GM12801 (cell line): ENCODE data around the gene CFAP65.

Source experiments
- TF ChIP-seq, protein P1 (sequence below): IDR thresholded peaks from one replicate; pipeline ENCODE4 v1.5.1; 2011; ENCODE audit warnings: control low read depth; ENCODE audit not compliant: insufficient read length; ENCODE audit errors: extremely low read depth

The CFAP65 gene

DNA sequence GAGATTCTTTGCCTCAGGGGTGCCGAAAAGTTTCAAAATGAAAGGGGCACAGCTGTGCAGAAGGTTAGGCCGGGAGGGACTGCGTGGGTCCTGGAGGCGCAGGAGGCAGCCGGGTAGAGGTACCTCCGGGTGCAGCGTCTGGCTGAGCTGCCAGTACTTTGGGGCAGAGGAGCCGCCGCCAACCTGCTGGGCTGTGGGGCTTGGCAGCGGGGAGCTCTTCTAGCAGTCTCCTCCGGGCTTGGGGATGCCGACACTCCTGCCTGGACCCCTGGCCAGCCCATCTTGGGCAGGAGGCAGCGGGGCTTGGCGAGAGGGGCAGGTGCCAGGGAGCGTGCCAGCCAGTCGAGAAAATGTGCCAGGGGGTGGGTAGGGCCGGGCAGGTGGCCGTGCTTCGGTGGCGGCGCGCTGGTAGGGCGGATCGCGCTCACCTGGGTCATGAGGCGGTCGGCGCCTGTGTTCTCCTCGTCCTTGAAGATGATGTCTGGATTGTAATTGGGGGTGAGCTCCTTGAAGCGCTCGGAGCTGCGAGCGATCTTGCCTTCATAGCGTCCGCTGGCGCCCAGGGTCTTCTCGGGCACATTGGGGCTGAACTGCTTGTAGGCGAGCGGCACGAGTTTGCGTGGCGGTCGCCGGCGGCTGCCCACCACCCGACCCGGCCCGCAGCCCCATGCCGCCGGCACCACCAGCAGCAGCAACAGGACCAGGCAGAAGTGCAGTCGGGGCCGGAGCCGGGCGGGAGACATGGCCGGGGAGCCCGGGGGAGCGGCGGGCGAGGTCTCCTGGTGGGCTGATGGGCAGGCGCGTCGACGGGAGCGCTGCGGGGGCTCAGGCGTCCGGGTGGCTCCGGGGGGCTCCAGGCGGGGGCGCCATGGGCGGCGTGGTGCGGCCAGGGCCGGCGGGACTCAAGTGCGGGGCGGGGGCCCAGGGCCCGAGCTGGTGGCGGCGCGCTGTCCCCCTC is 18.7 kb upstream of the CFAP65 start:
- TF ChIP-seq, protein P1, sequence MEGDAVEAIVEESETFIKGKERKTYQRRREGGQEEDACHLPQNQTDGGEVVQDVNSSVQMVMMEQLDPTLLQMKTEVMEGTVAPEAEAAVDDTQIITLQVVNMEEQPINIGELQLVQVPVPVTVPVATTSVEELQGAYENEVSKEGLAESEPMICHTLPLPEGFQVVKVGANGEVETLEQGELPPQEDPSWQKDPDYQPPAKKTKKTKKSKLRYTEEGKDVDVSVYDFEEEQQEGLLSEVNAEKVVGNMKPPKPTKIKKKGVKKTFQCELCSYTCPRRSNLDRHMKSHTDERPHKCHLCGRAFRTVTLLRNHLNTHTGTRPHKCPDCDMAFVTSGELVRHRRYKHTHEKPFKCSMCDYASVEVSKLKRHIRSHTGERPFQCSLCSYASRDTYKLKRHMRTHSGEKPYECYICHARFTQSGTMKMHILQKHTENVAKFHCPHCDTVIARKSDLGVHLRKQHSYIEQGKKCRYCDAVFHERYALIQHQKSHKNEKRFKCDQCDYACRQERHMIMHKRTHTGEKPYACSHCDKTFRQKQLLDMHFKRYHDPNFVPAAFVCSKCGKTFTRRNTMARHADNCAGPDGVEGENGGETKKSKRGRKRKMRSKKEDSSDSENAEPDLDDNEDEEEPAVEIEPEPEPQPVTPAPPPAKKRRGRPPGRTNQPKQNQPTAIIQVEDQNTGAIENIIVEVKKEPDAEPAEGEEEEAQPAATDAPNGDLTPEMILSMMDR: no peak

DNA sequence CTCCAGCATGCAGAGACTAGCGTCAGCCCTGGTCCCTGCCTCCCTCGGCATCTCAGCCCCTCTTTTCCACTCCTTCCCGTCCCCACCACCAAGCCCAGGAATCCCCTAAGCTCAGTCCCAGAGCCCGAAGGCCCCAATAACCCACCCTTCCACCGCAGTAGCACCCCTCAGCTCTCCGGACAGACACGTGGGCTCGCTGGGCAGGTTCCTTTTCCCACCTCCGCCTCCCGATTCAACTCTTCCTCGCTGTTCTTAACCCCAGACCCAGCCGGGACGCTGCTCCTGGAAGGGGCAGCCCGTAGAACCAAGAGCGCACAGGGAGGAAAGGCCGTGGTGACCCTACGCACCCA is 18.0 kb upstream of the CFAP65 start:
- TF ChIP-seq, protein P1: no peak

- TF ChIP-seq, protein P1: no peak
Observed at GRCh38 chr2:219058541-219059374, 17.4 kb upstream of the CFAP65 start.

- TF ChIP-seq, protein P1: no peak
Observed at GRCh38 chr2:219057709-219058540, 16.6 kb upstream of the CFAP65 start.

DNA sequence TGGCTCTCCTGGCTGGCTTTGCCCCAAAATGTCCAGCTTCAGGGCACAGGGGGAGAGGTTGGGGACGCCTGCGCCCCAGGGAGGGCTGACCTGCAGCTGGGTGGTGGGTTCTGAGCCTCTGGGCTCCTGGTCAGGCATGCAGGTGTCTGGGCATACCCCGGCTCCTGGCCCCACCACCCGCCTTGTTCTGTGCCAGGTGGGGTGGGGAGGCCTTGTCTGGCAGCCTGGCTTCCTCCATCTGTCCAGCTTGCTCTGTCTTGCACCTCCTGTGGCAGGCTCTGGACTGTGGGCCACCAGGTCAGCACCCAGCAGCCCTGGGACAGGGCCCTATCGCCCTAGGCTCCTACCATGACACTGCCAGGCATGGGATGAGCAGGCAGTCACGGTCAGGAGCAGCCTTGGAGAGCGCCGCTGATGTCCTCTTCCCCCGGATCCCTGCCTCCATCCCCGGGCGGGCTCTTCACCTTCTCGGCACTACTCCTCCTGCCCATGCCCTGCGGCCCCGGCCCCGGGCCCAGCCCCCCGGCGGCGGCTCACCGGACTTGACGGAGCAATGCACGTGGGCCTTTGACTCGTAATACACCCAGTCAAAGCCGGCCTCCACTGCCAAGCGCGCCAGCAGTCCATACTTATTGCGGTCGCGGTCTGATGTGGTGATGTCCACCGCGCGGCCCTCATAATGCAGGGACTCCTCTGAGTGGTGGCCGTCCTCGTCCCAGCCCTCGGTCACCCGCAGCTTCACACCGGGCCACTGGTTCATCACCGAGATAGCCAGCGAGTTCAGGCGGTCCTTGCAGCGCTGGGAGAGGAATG is 15.8 kb upstream of the CFAP65 start:
- TF ChIP-seq, protein P1: no peak

DNA sequence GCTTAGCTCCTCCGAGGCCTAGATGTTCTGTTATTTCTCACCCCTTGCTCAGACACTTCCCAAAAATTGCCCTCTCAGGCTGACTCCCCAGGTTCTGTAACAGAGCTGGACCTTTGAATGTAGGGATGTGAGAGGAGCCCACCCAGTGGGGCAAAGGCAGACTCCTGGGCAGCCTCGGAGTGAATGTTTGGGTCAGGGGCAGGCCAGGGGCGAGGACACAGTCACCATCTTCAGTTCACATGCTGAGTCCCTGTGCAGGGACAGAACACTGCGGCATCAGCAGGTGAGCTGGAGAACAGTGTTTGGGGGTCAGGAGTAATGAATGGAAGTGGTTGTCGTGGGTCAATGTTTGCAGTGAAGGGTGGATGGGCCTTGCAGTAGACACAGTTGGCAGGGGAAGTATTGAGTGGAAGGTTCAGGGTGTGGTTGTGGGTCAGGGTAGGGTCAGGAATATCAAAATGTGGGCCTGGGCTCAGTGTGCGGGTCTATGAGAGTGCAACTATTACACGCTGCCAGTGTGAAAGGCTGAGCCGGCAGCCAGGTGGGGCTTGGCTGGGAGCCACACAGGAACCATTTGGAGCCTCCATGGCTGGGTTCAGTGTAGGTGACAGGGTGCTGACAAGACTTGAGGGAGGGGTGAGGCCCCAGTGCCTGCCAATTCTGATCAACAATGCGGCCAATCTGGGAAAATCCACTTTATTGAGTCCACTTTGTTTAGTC is 15.0 kb upstream of the CFAP65 start:
- TF ChIP-seq, protein P1: no peak
